Lower lobe of right lung (tissue), 2 donors: ENCODE data around the gene ATP1A3. TPM values are rescaled to one million over a fixed set of nuclear protein-coding genes. Genes with fewer than 3 reads are reported as not detected.
A peak's percentile ranks its signal among the peaks of the same experiment; 100 is the strongest.
"Not testable (repeated sequence)": the region's sequence is repeated elsewhere in the genome, so short reads cannot be mapped to it uniquely, and the experiment has no call there.

Source experiments
- ATAC-seq, 2 donors: fragments of 200-7000 bp; cut with Tn5 transposase; one replicate each; pipeline ENCODE4 v1.9.1; 2020 to 2022; ENCODE audit warnings: mild to moderate bottlenecking in 2 of 2, moderate library complexity in 2 of 2
- DNase-seq: peaks from one replicate; pipeline ENCODE4 v3.0.0-alpha.2; 2020
- H3K27ac ChIP-seq: fragments of 200-600 bp; one replicate; pipeline ENCODE4 v1.8.0; 2022
- H3K27me3 ChIP-seq: fragments of 200-600 bp; one replicate; pipeline ENCODE4 v1.8.0; 2022; ENCODE audit warnings: low read depth
- H3K36me3 ChIP-seq: fragments of 200-600 bp; one replicate; pipeline ENCODE4 v1.8.0; 2022; ENCODE audit warnings: mild to moderate bottlenecking
- H3K4me1 ChIP-seq: fragments of 200-600 bp; one replicate; pipeline ENCODE4 v1.8.0; 2022
- H3K4me3 ChIP-seq: fragments of 200-600 bp; one replicate; pipeline ENCODE4 v1.8.0; 2022; ENCODE audit warnings: mild to moderate bottlenecking
- H3K9me3 ChIP-seq: fragments of 200-600 bp; one replicate; pipeline ENCODE4 v1.8.0; 2022
- intact Hi-C: fragments of 100-400 bp; cut with DNase I; formaldehyde crosslinking; loops from one replicate; pipeline ENCODE4 v1.11.0; 2022
- long read RNA-seq: library from polyadenylated mRNA; unstranded; transcript quantifications from one replicate; pipeline ENCODE4 v2.0.0, GENCODE V29; 2021
- total RNA-seq: library from RNA; stranded (reverse); fragmentation: NEBNext Ultra II Directional; extraction: Animal tissue kit (Norgen Biotek cat#: 25700); gene quantifications from one replicate; pipeline ENCODE4 v1.2.1, GENCODE V29; 2021
- TF ChIP-seq, protein P1 (sequence below): fragments of 200-600 bp; IDR thresholded peaks from one replicate; pipeline ENCODE4 v1.8.0; 2022; ENCODE audit warnings: antibody characterized with exemption, mild to moderate bottlenecking
- donor health status: DM: no; HTN: yes; CAD: no; lungs with severe emphysema.

ATP1A3 gene
- total RNA-seq, result 0.97 TPM
- long read RNA-seq, partial matches to known transcripts, result 1 of 1 reads
- long read RNA-seq, other reads (novel, unspliced or antisense), result 0 of 1 reads

DNA sequence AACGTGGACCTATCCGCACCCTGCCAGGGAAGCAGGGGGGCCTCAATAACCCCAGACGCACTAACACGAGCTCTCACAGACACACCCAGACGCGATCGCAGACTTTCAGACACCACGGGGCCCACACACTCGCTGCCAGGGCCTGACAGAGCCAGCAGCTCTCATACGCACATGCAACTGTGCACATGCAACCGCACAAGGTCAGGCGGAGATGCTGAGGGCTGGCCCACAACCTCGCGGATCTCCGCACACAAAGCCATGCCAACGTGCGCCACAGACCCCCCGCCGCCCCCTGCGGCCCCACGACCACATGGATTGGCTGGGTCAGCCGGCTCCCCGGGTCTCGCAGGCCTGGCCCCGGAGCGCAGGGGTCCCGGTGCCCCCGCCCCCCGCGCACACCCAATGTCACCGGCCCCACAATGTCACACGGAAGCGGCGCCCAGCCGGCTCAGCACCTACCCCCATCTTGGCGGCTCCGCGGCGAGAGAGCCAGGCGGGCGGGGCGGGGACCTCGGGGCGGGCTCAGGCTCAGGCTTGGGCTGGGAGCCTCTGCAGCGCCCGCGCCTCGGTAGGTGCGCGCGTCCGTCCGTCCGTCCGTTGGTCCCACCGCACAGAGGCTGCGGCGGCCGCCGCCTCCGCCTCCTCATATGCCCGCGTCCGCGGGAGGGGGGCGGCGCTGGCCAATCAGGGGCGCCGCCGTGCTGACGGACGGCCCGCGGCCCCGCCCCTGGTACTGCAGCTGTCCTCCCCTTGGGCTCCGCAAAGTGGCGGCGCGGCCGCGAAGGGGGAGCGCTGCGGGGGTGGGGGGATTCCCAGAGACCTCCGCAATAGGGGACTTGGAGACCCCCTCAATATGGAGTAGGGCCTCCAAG is at the start of gene ATP1A3:
Gene ATP1A3 (minus strand): TSS at position 619 of the 872 bp plus-strand sequence. CDS start 154 bp downstream, at position 465.
- ATAC-seq, result peak; percentile 74
- Histone ChIP-seq H3K9me3 (no peaks in the 10 kb centered on the region), H3K27me3 (peaks cover 66% of the 10 kb centered on the region), H3K27ac (no peak within 1 kb of the TSS), H3K4me1 (peaks cover 12% of the 10 kb centered on the region), H3K4me3 (peak within 1 kb of the TSS; percentile 53), H3K36me3 (no peaks in the 10 kb centered on the region)
- intact Hi-C loops, result no loop called here
- TF ChIP-seq, protein P1, sequence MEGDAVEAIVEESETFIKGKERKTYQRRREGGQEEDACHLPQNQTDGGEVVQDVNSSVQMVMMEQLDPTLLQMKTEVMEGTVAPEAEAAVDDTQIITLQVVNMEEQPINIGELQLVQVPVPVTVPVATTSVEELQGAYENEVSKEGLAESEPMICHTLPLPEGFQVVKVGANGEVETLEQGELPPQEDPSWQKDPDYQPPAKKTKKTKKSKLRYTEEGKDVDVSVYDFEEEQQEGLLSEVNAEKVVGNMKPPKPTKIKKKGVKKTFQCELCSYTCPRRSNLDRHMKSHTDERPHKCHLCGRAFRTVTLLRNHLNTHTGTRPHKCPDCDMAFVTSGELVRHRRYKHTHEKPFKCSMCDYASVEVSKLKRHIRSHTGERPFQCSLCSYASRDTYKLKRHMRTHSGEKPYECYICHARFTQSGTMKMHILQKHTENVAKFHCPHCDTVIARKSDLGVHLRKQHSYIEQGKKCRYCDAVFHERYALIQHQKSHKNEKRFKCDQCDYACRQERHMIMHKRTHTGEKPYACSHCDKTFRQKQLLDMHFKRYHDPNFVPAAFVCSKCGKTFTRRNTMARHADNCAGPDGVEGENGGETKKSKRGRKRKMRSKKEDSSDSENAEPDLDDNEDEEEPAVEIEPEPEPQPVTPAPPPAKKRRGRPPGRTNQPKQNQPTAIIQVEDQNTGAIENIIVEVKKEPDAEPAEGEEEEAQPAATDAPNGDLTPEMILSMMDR, result no peak
- DNase-seq, result no peak

DNA sequence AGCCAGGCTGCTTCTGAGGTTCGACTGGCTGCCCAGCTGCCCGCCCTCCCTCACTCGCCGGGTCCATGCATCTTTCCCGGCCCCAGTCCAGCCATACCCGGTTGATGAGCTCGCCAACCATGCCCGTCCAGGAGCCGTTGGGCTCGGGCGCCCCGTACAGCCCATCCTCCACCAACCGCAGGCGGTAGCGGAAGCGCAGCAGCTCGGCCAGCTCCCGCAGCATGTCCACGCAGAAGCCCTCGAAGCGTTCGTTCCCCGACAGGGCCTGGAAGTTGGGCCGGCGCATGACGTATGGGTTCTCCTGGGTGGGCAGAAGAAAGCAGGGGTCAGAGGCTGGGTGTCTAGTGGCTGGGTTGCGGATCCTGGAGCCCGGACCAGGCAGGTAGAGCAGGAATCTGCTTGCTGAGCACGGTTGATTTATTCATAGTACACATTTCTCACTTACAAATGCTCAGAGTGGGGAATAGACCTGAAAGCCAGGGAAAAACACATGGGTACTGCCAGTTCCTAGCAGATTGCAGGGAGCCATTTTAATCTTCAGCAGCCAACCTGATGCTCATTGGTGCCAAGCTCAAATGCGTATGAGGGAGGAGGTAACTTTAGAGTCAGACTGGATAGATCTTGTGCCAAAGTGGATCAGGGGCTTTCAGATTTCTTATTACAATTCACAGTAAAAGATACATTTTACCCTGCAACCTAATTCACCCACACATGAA is 48.6 kb upstream of the ATP1A3 start:
- Histone ChIP-seq H3K4me1 (no peaks in the 10 kb centered on the region), H3K9me3 (no peaks in the 10 kb centered on the region), H3K4me3 (no peak overlapping the region), H3K27ac (no peak overlapping the region), H3K27me3 (no peaks in the 10 kb centered on the region), H3K36me3 (no peaks in the 10 kb centered on the region)
- no peak for DNase-seq
- ATAC-seq, result no peak
- TF ChIP-seq, protein P1, result no peak
- intact Hi-C loops, result no loop called here

DNA sequence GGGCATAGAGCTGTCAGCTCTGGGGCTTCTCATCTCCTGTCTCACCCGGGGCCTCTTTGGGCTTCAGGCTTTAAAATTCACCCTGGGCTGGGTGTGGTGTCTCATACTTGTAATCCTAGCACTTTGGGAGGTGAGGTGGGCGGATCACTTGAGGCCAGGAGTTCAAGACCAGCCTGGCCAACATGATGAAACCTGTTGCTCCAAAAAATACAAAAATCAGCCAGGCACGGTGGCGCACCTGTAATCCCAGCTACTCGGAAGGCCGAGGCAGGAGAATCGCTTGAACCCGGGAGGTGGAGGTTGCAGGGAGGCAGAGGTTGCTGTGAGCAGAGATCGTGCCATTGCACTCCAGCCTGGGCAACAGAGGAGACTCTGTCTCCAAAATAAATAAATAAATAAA is 46.5 kb upstream of the ATP1A3 start:
- H3K4me1 ChIP-seq, intact Hi-C loops, H3K27ac ChIP-seq, H3K9me3 ChIP-seq, H3K36me3 ChIP-seq, ATAC-seq, H3K27me3 ChIP-seq, H3K4me3 ChIP-seq, DNase-seq: not testable (repeated sequence)

DNA sequence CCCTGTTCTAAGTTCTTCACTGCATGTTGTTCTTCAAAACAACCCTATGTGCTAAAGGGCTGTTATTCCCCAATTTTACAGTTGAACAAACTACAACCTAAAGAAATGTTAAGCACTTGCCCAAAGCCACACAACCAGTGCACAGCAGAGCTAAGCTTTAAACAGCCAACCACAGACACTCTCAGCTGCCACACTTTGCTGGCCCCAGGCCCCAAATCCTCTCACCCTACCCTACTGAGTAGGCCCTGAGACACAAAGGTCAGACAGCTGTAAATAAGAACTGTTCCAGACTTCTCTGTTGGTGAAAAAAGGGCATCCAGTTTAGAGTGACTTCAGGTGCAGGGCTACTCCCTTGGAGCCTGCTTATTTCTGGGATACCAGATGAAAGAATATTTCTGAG is 46.0 kb upstream of the ATP1A3 start:
- intact Hi-C loops, result no loop called here
- Histone ChIP-seq H3K9me3 (no peaks in the 10 kb centered on the region), H3K36me3 (no peaks in the 10 kb centered on the region), H3K4me3 (no peak overlapping the region), H3K27me3 (no peaks in the 10 kb centered on the region), H3K4me1 (no peaks in the 10 kb centered on the region), H3K27ac (no peak overlapping the region)
- DNase-seq (no peak), ATAC-seq (no peak)
- TF ChIP-seq, protein P1, result no peak

DNA sequence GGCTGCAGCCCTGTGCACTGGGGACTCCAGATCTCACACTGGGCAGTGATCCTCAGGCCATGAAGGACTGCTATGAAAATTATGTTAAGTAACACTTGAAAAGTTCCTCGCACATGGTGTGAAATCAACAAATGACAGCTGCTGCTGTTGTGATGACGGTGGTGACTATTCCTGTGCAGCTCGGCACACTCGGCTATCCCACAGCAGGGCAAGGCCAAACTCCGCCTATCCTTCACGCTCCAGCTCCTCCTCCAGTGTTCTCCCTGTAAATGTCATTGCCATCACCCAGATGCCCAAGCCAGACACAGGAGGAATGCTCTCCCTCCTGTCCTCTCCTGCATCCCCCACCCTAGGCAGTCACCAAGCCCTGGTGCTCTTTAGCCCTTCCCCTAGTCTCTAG is 44.6 kb upstream of the ATP1A3 start:
- Histone ChIP-seq H3K4me1 (no peaks in the 10 kb centered on the region), H3K27me3 (no peaks in the 10 kb centered on the region), H3K36me3 (no peaks in the 10 kb centered on the region), H3K4me3 (no peak overlapping the region), H3K9me3 (no peaks in the 10 kb centered on the region), H3K27ac (no peak overlapping the region)
- TF ChIP-seq, protein P1, result no peak
- intact Hi-C loops, result no loop called here
- DNase-seq (no peak), ATAC-seq (no peak)

DNA sequence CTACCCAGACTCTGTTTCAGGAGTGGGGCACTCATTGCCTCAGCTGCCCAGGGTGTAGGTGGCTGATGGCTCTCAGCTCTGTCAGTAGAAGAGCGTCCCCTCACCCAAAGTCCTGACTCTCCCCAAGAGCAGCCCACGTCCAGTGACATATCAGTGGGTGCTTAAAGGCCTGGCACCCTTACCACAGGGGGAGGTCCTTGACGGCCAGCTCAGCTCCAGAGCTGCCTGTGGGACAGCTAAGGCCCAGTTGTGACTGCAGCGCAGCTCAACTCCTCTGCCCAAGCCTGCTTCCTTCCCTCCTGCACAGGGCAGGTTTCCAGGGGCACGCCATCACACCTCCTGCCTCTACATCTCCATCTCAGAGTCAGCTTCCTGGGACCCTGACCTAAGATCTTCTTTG is 43.6 kb upstream of the ATP1A3 start:
- intact Hi-C loops, result no loop called here
- Histone ChIP-seq H3K27ac (no peak overlapping the region), H3K4me3 (no peak overlapping the region), H3K9me3 (no peaks in the 10 kb centered on the region), H3K27me3 (no peaks in the 10 kb centered on the region), H3K36me3 (no peaks in the 10 kb centered on the region), H3K4me1 (no peaks in the 10 kb centered on the region)
- no peak for ATAC-seq
- TF ChIP-seq, protein P1, result no peak
- no peak for DNase-seq
